Testis (tissue), 2 donors: ENCODE measurements around the gene CXCR6.

Experiments used
- POLR2A ChIP-seq: fragments of 450-650 bp; IDR thresholded peaks from one replicate; pipeline ENCODE4 v1.6.1; 2017; ENCODE audit warnings: antibody characterized with exemption, mild to moderate bottlenecking, moderate library complexity
- TF ChIP-seq, protein P1 (sequence below), 3 experiments: fragments of 450-650 bp in 2 of 3; fragments of 200-600 bp in 1 of 3; sonication (generic) in 1 of 3; IDR thresholded peaks; one replicate each; pipeline ENCODE4 v1.5.1; 2016 to 2019; ENCODE audit warnings: antibody characterized with exemption in 3 of 3, mild to moderate bottlenecking in 2 of 3, moderate library complexity in 1 of 3

DNA sequence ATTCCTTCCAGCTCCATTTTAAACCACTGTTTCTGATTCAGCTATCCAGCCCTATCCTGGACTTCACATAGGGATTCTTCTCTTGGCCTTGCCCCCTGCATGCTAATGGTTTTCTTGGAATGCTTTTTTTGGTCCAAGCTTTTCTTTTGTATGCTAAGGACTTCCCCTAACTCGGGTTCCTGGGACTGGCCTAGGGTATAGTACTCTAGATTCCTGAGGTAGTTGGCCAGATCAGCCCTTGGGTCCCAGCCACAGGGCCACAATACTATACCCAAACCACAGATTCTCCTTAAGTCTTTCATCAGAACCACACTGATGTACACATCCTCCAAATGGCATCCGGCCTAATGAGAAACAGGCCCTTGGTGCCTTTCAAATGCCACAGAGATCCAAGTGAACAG lies 49.6 kb downstream of the CXCR6 start:
- TF ChIP-seq, protein P1, sequence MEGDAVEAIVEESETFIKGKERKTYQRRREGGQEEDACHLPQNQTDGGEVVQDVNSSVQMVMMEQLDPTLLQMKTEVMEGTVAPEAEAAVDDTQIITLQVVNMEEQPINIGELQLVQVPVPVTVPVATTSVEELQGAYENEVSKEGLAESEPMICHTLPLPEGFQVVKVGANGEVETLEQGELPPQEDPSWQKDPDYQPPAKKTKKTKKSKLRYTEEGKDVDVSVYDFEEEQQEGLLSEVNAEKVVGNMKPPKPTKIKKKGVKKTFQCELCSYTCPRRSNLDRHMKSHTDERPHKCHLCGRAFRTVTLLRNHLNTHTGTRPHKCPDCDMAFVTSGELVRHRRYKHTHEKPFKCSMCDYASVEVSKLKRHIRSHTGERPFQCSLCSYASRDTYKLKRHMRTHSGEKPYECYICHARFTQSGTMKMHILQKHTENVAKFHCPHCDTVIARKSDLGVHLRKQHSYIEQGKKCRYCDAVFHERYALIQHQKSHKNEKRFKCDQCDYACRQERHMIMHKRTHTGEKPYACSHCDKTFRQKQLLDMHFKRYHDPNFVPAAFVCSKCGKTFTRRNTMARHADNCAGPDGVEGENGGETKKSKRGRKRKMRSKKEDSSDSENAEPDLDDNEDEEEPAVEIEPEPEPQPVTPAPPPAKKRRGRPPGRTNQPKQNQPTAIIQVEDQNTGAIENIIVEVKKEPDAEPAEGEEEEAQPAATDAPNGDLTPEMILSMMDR (IDR thresholded peaks at IDR 0.05): no peak
- TF ChIP-seq POLR2A: no peak
